Thoracic aorta (tissue), 2 donors: ENCODE data around the gene LRRC8C. TPM values are rescaled to one million over a fixed set of nuclear protein-coding genes. Genes with fewer than 3 reads are reported as not detected.
"Not testable (repeated sequence)": the region's sequence is repeated elsewhere in the genome, so short reads cannot be mapped to it uniquely, and the experiment has no call there.

Experiments used
- ATAC-seq: fragments of 150-250 bp; one replicate; pipeline ENCODE4 v1.8.0; 2017; ENCODE audit warnings: low read depth; ENCODE audit not compliant: insufficient number of reproducible peaks, low FRiP score
- DNase-seq: peaks from one replicate; pipeline ENCODE4 v3.0.0-alpha.2; 2020; ENCODE audit warnings: low spot score
- H3K27ac ChIP-seq, 2 donors: fragments of 200-600 bp; sonication (generic); 1 replicate in 1 of 2; 2 replicates in 1 of 2; pipeline ENCODE4 v1.5.1; 2016; ENCODE audit warnings: mild to moderate bottlenecking in 2 of 2, moderate library complexity in 2 of 2
- H3K27me3 ChIP-seq: fragments of 200-600 bp; sonication (generic); replicated peaks from 2 replicates; pipeline ENCODE4 v1.6.0; 2016; ENCODE audit warnings: mild to moderate bottlenecking; ENCODE audit not compliant: insufficient read depth
- H3K36me3 ChIP-seq: fragments of 200-600 bp; sonication (generic); one replicate; pipeline ENCODE4 v1.5.1; 2016
- H3K4me1 ChIP-seq, 2 donors: fragments of 200-600 bp; sonication (generic); 1 replicate in 1 of 2; 2 replicates in 1 of 2; pipeline versions ENCODE4 v1.5.1 to v1.6.0; 2016; ENCODE audit warnings: low read depth in 2 of 2, mild to moderate bottlenecking in 1 of 2; ENCODE audit not compliant: control insufficient read depth in 1 of 2
- H3K4me3 ChIP-seq: fragments of 200-600 bp; sonication (generic); 2 replicates; pipeline ENCODE4 v1.5.1; 2016; ENCODE audit warnings: mild to moderate bottlenecking
- H3K9me3 ChIP-seq: fragments of 200-600 bp; sonication (generic); 2 replicates; pipeline ENCODE4 v1.5.1; 2016
- total RNA-seq, 2 donors: library from RNA; depleted of rRNA; stranded (reverse); fragments of >200 nt; gene quantifications; one replicate each; pipeline versions ENCODE4 v1.1.0 to v1.2.3, GENCODE V29; 2016
- TF ChIP-seq, protein P1 (sequence below): fragments of 200-600 bp; sonication (generic); IDR thresholded peaks from one replicate; pipeline ENCODE4 v1.5.1; 2019; ENCODE audit warnings: antibody characterized with exemption

LRRC8C gene
- total RNA-seq, 2 donors from 2014 or later, result 11.6 to 15.2 TPM

DNA sequence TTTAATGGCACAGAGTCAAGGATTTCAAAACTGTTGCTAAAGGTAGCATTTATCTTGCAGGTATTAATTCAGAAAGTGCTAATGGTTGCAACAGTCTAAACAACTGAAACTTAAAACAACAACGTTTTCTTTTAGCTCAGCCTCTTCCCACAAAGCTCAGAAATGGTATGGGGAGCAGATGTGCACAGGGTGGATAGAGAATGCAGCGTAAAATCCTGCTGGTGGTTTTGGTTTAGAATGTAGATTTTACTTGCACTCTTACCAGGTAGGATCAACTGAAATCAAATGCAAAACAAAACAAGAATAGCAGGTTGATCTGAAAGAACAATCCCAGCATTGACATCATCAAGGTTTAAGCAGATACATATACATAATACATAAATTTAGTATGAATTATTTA is 3.8 kb upstream of the LRRC8C start:
- H3K27ac ChIP-seq, result no peak overlapping the region
- H3K36me3 ChIP-seq, result no peaks in the 10 kb centered on the region
- H3K4me1 ChIP-seq, result peaks cover 0 to 17% of the 10 kb centered on the region in 2 donors
- no peaks in the 10 kb centered on the region for H3K27me3 ChIP-seq
- H3K9me3 ChIP-seq, result no peaks in the 10 kb centered on the region
- ATAC-seq (no peak), DNase-seq (no peak)
- H3K4me3 ChIP-seq, result no peak overlapping the region
- TF ChIP-seq, protein P1, sequence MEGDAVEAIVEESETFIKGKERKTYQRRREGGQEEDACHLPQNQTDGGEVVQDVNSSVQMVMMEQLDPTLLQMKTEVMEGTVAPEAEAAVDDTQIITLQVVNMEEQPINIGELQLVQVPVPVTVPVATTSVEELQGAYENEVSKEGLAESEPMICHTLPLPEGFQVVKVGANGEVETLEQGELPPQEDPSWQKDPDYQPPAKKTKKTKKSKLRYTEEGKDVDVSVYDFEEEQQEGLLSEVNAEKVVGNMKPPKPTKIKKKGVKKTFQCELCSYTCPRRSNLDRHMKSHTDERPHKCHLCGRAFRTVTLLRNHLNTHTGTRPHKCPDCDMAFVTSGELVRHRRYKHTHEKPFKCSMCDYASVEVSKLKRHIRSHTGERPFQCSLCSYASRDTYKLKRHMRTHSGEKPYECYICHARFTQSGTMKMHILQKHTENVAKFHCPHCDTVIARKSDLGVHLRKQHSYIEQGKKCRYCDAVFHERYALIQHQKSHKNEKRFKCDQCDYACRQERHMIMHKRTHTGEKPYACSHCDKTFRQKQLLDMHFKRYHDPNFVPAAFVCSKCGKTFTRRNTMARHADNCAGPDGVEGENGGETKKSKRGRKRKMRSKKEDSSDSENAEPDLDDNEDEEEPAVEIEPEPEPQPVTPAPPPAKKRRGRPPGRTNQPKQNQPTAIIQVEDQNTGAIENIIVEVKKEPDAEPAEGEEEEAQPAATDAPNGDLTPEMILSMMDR, result no peak

DNA sequence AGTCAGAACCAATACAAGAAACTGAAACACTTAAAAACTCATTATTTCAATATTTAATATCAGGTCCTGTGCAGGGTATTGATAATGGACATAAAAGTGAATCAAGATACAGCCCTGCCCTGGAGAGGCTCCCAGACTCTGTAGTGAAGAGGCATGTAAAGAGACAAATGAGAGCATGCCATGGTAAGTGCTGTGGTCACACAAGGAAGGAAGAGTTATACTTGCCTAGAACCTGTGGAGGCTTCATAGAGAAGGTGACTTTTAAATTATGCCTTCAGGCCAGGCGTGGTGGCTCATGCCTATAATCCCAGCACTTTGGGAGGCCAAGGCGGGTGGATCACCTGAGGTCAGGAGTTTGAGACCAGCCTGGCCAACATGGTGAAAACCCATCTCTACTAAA is 3.3 kb upstream of the LRRC8C start:
- H3K36me3 ChIP-seq, H3K27me3 ChIP-seq, DNase-seq, H3K4me3 ChIP-seq, H3K27ac ChIP-seq, H3K9me3 ChIP-seq, ATAC-seq: not testable (repeated sequence)
- H3K4me1 ChIP-seq, result peaks cover 0 to 19% of the 10 kb centered on the region in 2 donors

DNA sequence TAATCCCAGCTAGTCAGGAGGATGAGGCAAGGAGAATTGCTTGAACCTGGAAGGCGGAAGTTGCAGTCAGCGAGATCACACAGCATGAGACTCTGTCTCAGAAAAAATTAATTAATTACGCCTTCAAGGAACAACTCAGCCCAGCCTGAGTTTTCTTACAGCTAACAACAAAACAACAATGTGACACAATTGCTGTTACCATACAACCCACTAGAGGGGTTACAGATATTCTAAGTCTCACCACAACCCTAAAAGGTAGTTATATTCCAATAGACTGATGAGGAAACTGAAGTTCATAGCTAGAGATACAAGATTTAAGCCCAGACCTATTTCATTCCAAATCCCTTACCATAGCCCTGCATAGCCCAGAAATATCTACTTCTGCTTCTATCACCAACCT is 2.9 kb upstream of the LRRC8C start:
- Histone ChIP-seq H3K36me3 (no peaks in the 10 kb centered on the region), H3K27me3 (no peaks in the 10 kb centered on the region), H3K4me1 (peaks cover 0 to 19% of the 10 kb centered on the region in 2 donors), H3K27ac (no peak overlapping the region), H3K9me3 (no peaks in the 10 kb centered on the region), H3K4me3 (no peak overlapping the region)
- no peak for ATAC-seq
- DNase-seq, result no peak
- TF ChIP-seq, protein P1, result no peak

DNA sequence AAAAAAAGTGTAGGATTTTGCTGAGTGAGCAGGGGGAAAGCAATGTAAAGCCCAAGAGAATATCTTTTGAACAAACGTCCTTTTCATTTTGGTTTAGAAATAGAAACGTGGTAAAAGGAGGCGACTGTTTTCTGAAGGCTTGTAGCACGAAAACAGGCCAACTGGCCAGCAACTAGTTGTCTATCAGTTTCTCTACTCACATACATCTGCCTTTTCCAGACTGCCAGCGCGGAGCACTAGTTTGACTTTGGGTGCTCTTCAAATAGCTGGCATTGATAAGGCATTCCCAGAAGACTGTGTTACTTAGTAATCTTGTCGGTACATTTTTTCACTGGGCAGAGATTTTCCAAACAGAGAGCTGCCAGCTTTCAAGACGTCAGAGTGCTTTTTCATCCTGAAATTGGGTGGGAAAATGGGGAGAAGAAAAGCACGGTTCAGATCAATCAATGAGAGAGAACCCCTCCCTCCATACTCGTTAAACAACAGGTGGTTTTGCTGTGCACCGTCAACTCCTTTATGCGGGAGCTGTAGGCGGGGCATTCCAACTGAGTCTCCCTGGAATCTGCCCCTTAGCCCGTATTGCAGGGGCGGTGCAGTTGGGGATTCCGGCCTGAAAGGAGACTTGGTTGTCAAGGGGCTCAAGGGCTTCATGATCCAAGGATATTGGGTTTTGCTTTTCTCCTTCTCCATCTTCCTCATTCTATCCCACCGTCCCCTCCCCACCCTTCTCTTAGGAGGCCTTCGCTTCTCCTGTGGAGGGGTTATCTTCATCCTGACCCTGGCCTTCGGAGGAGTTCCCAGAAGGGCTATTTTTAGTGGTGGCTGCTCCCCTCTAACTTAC is 884 bp upstream of the LRRC8C start:
- H3K9me3 ChIP-seq, result no peaks in the 10 kb centered on the region
- TF ChIP-seq, protein P1, result no peak
- ATAC-seq (no peak), DNase-seq (no peak)
- no peaks in the 10 kb centered on the region for H3K36me3 ChIP-seq
- peak overlapping the region; percentile 75 to 92 for H3K27ac ChIP-seq
- H3K4me3 ChIP-seq, result peak overlapping the region; percentile 96
- no peaks in the 10 kb centered on the region for H3K27me3 ChIP-seq
- peaks cover 0 to 19% of the 10 kb centered on the region in 2 donors for H3K4me1 ChIP-seq

DNA sequence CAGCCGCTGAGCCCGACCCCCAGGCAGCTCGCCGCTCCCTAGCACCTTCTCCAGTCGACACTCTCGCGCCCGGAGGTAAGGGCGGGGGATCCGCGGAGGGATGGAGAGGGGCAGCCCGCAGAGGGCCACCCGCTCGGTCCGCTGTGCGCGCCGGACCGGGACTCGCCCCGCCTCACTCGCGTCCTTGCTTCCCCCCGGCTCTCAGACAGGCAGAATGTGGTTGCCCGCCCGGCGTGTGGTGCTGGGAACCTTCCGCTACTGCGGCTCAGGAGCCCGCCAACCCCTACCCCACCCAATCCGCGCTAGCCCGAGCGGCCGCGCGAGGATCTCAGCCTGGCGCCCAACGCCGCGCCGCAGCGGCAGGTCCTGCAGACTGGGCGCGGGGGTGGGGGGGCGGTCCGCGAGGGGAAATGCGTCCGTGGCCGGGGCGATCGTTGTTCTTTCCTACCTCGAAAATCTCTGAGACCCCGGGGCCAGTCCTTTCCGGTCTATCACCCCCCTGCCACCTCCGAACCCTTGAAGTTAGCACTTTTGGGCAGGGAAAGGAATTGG is 404 bp downstream of the LRRC8C start:
- no peak for DNase-seq
- H3K4me1 ChIP-seq, result peaks cover 0 to 19% of the 10 kb centered on the region in 2 donors

More for the DNA sequence above, 404 bp downstream of the LRRC8C start:
- Histone ChIP-seq H3K9me3 (no peaks in the 10 kb centered on the region), H3K36me3 (no peaks in the 10 kb centered on the region), H3K27me3 (no peaks in the 10 kb centered on the region), H3K27ac (peak overlapping the region; percentile 75 to 92), H3K4me3 (peak overlapping the region; percentile 96)
- ATAC-seq, result peak; percentile 29
- TF ChIP-seq, protein P1, result no peak
